T-helper 2 cell treated with Interferon-gamma antibody and Interleukin-4, amounts not matched to agents 100 ng/mL and 5 ng/mL, for 36 hours (primary cell): ENCODE results near the gene HPS1. TPM values are rescaled to one million over a fixed set of nuclear protein-coding genes. Genes with fewer than 3 reads are reported as not detected.

Experiments used
- intact Hi-C: fragments of 100-400 bp; cut with micrococcal nuclease; formaldehyde crosslinking; loops from one replicate; pipeline ENCODE4 v1.15.1; 2023
- total RNA-seq: library from RNA; stranded (reverse); gene quantifications from 2 replicates; pipeline ENCODE4 v1.2.3, GENCODE V29; 2022

Gene HPS1
- total RNA-seq, 1 donor from 2014 or later, result 81.6 TPM

DNA sequence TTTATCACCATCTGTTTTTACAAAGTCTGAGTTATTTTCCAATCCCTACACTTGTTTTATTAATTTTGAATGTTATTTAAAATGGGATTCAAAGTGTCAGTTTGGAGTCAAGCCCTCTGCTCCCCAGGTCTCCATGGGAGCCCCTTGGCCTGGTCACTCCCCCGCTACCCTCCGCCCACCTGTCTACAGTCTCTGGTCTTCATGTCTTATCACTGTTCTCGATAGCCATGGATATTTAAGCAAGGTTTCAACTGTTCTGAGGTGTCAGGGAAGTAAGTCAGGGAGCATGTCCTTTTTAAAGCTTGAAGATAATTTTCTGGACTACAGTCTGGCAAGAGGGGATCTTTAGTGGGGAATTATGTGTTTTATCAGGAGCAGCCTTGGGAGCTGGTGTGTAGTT is 19.1 kb upstream of the HPS1 start:
- intact Hi-C loops, result no loop called here

DNA sequence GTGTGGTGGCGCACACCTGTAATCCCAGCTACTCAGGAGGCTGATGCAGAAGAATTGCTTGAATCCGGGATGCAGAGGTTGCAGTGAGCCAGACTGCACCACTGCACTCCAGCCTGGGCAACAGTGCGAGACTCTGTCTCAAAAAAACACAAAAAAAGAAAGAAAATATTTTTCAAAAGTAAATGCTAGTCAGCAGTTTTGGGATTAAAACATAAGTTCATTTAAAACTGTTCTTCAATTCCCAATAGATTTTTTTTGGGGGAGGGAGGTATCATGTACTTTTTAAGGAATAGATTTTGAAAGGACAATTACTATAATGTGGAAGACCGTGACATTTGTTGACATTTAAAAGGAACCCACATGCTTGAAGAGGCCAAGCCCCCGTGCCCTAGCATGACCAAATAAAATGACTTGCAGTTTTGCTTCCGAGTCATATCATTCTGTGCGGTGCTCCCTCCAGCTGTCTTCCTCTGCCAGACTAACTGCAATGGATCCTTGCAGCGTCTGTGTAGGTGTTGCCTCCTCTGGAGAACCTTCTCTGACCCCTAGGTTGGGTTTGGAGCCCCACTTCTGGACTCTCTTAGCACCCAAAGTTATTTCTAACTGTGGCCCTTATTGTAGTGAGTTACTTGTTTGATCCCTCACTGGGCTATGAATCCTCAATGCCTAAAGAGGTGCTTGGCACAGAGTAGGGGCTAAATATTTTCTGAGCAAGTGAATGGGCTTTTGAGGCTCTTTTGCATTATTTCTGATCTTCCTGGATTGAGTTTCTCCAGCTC is 17.4 kb upstream of the HPS1 start:
- intact Hi-C loops, result no loop called here

DNA sequence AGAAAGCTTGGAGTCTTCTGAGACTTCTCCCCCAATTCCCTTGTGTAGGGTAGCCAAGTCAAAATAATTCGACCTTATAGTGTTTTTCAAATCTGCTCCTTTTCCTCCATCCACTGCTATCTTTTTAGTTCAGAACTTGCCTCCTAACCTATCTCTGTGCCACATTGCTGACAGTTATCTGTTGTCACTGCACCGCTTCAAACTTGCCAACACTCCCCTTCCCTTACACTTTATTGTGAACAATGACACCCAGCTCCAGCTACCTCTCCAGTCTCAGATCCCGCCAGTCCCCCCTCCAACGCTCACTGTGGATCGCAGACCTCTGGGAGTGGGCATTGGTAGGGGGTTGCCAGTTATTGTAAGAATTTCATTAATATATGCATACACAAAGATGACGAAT is 16.3 kb upstream of the HPS1 start:
- intact Hi-C loops, result no loop called here

DNA sequence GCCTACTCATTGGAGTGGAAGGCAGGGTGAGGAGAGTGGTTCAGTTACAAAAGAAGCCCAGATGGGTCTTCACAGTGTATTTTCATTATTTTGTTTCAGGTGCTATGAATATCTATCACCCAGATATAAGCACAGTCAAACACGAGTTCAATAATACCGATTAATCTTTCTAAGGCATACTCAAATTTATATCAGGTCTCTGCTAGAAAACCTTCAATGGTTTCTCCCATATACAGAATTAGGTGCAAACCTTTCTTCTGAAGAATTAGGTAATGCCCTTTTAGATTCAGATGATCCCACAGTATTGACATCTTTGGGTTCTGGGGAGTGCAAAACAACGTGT is 14.7 kb upstream of the HPS1 start:
- intact Hi-C loops, result no loop called here

DNA sequence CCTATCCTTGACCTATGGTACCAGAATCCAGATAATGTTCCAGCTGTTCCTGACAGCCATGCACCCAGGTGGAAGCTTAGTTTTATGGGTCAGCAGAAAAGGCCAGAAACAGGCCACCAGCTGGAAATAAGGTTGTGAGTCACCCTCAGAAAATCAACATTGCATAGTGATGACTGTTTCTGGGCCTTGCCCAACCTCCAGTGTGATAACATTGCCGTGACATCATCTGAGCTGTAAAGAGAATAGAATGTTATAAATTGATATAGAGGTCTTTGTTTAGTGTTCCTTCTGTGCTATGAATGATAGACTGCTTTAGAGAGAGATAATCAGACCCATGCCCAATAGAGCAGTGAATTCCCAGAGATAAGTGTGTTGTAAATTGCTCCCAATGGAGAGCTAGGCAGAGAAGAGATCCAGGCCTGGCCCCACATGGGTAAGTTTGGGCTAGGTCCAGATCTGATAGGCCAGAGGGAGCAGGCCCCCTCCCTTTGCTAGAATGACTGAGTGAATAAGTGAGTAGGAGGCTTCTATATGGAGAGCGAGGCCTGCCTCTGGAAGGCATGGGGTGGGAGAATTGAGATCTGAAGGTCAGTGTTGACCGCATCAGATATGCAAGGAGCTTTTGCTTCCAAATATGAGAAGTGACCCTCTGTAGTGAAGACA is 14.2 kb upstream of the HPS1 start:
- intact Hi-C loops, result no loop called here

DNA sequence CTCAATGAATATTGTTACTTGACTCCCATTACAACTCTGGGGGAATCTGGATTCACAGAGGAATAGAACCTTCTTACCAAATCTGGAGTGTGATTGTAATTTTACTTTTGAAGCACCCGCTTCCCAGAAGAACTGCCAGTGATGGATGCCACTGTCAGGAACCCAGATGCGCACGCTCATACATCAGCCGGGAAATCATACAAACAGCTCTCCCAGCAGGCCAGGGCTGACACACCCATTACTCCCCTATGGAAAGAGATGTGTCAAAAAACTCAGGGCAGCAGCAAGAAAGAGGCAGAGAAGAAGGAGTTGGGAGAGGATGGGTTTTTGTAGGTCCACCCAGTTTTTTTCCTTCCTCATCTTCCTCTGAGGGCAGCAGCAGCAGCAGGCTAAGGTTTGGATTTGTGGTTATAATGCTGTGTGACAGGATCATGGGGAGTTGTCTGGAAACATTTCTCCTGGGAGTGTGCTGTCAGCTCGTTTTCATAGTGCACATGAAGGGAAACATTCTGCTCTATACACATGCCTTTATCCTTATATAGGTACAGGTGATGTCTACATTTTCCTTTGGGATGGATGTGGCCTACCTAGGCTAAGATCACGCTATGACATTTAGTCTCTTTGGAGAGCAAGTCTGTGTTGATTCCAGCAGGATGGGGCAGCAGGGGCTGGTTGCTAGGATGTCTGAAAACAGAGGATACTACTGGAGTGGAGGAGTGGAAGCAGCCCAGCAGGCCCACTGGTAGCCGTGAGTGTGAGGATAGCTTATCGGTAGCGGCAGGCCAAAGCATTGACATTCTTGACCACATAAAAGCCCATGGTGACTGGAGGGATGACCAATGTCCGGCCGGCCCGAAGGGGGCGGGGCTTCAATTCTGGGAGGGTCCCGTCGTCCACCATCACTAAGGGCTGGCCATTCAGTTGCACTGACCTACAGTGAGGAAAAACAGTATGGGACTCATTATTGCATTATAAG is 12.4 kb upstream of the HPS1 start:
- intact Hi-C loops, result no loop called here

DNA sequence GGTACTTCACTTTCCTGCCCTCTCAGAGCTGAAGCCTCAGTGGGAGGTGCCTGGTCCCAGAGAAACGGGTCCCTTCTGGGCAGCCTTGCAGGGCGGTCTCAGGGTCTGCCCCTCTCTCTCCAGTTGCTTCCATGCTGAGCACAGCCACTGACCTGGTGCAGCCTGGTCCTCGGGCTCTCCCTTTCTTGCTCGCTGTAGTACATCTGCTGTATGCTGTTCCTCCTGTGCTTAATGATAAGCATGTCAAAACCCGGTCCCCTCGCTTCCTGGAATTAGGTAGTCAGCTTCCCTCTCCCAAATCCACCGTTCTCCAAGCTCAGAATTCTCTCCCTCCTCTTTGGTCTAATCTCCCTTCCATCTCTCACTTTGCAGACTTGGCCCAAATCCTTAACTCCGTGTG is 11.0 kb upstream of the HPS1 start:
- intact Hi-C loops, result no loop called here

DNA sequence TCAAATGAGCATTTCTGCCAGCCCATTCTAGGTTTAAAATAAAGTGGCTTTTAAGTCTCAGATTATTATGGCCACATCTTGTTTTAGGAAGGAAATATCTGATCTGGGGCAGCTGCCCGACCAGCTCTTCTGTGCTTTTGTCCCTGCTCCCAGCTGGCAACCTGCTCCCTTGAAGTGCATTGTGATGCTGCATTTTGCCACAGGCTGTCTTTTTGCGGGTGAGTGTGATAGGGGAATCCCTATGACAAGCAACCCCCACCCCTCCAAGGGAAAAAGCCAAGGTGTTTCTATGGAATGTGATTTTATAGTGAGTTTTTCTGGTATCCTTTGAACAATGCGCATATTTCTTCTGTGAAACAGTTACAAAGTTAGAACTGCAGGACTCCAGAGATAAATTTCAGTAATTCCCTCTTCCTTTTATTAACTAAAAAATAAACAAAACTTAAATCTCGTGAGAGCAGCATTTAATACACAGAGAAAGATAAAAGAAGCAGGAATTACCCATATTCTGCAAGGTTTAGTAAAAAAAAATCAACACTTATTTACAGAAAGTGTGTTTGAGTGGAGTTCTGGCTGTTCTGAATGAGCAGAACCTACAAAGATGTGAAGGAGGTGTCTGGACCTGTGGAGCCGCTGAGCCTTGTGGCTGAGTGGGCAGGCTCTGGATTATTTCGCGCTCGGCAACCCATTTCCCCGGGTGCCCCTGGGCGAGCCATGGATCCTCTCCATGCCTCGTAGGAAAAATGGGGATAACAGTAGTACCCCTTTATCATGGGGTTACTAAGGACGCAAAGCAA is 10.1 kb upstream of the HPS1 start:
- intact Hi-C loops, result no loop called here

DNA sequence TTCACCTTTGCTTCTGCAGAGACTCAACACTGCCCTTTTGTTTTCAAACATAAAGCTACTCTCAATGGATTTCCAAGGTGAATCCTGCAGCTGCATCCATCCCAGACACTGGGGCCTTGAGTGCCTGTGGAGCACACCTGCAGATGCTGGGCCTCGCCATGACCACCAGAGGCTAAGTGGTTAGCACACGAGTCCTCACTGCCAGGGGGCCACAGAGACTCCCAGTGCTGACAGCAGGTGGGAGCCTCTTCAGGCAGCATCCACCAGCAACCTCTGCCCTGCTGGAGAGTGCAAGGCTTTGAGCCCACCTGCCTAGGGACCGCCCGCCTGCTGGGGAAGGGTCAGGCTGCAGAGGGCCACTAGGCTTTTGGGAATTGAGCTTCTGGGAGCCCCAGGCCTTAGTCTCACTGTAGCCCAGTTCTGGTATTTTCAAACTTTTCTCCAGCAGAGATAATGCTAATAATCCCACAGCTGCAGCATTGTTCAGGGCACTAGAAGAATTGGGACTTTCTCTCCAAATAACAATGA is 9.4 kb upstream of the HPS1 start:
- intact Hi-C loops, result no loop called here

DNA sequence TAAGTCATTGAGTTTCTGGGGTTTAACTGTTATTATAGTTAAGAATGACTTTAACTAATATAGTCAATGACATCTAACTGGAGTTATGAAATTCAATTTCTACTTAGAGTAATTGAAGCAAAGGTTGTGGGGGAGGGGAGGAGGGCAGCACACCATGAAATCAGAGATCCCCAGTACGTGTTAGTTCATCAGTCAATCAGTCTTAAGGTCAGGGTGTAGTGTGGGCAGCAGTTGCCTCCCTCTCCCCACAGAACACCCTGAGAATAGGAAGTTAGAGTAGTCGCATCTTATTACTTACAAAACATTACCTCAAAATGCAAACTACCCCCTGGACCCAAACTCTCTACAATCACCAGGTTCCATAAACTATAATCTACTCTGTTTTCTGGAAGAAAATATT is 7.0 kb upstream of the HPS1 start:
- intact Hi-C loops, result no loop called here

DNA sequence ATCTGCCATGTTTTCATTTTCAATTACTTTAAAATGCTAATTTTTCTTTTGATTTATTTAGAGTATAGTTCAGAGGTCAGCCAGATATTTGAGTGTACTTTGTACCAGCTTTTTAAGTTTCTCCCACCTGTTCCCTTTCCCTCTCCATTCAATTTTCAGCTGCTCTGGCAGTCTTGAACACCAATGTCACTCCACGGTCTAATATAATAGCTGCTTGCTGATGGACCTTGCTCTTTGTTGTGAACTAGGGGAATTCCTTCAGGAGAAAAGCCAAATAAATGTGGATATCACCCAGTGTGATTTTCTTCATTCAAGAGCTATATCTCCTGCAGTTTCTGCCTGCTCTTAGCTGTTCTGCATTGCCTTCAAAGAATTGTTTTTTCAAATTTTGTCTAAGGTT is 3.9 kb upstream of the HPS1 start:
- intact Hi-C loops, result no loop called here

DNA sequence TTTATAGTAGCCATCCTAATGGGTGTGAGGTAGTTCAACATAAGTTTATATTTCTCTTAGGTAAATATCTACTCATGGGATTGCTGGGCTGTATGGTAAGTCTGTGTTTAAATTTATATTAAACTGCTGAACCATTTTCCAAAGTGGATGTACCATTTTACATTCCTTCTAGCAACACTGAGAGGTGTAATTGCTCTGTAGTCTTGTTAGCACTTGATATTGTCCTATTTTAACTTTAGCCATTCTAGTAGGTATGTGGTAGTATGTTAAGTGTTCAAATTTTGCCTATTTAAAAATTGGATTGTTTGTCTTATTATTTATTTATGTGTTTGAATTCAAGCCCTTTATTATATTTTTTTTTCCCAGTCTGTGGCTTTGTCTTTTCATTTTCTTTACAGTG is 2.6 kb upstream of the HPS1 start:
- intact Hi-C loops, result loop anchor here (5.0 kb wide), 2 partner anchors 983 to 1283 kb away; partner anchors contain the start of genes COX15, CUTC and GOT1

DNA sequence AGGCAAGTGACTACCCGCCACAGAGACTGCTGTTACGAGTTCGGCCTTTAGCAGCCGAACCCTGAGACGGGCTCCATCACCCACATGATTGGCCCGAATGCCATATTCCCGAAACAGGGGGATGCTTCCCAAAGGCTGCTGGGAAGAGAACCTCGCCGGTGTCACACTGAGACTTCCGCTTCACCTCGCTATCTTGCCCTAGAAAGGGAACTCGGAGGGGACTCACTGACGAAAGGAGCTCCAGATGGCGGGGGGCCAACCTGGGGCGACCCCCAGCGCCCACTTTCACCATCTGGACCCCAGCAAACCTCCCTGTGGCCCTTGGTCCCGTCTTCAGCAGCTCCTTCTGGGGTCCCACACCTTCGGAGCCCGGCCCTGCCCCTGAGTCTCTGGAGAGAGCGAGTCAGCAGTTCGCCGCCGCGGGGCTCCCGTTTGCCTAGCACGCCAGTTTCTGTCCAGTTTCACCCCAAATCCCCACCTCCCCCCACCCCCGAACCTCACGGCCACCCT is 529 bp downstream of the HPS1 start:
- intact Hi-C loops, result loop anchor here (2.0 to 5.0 kb wide), 3 partner anchors 311 to 1286 kb away; partner anchors contain the start of genes COX15, CUTC, GOT1 and R3HCC1L

DNA sequence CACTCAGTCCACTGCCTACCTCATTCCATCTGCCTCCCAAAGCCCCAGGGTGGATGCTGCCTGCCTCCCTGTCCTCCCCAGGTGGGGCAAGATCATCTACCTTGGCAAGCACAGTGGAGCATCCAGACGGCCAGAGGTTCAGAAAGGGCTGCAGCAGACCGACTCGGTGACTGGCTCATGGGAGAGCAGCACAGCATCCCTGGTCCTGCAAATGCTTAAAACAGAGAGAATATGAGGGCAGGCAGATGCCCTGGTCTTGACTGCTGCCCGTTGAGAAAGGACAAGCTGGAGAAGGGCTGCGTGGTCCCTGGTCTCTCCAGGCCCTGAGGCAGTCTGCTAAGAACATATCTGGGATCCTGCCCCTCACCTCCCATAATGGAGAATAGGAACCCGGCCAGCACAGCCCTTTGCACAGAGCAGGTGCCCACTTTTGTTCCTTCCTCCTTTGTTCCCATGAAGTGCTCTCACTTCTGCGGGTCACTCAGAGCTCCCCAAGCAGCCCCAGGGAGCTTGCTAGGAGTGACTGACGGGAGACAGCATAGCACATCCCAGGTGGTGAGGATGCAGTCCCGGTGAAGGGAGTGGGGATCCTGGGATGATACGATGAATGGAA is 1.4 kb downstream of the HPS1 start:
- intact Hi-C loops, result loop anchor here (5.0 kb wide), 2 partner anchors 987 to 1287 kb away; partner anchors contain the start of genes COX15, CUTC and GOT1

DNA sequence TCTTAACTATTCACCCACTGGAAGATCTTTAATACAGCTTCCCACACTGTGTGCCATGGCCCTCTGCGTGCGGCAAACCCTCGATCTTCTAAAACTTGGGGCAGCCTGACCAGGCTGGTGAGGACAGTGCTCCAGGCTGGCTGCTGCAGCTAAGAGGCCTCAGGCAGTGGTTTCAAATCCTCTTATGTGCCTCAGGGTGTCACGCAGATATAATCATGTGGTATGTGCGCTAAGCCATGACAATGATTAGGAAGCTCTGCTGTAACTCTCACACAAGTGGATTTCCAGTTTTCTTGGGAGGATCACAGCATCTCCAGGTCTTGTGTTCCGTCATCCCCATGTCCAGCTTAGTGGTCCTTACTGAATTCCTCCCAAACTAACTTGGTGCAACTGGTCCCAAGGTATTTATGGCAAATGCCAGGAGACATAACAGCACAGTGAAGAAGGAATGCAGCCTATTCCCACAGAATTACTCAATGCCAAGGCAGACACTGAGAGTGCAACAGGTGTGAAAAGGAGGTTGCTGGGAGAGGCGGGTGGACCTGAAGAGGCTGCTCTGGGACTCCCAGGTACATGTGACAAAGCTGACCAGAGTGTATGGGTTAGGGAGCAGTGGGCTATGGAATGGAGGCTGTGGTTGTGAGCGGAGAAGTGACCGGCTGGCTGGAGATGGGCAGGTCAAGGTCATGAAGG is 2.3 kb downstream of the HPS1 start:
- intact Hi-C loops, result loop anchor here (5.0 kb wide), 2 partner anchors 988 to 1288 kb away; partner anchors contain the start of genes COX15, CUTC and GOT1

DNA sequence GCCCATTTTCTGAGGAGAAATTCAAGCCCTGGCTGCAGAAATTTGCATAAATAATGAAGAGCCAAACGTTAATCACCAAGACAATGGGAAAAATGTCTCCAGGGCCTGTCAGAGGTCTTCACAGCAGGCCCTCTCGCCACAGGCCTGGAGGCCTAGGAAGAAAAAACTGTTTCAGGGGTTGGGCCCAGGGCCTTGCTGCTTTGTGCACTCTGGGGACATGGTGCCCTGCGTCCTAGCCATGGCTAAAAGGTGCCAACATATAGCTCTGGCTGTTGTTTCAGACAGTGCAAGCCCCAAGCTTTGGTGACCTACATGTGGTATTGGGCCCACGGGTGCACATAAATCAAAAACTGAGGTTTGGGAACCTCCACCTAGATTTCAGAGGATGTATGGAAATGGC is 8.0 kb downstream of the HPS1 start:
- intact Hi-C loops, result no loop called here

DNA sequence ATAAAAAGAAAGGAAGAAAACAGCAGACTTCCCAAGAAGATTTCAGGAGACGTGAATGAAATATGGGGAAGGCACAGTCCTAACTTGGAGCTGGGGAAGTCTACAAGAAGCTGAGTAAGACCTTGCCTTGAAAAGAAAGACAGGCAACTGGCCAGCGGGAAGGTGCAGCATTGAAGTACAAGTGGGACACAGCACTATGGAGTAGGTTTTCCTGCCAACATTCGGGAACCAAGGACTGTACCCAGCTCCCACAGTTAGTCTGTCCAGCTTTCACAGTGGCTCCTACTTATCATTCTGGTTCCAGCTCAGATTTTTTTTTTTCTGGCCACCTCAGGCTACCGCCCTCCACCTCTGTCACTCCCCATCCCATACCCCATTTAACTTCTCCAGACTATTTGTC is 10.0 kb downstream of the HPS1 start:
- intact Hi-C loops, result no loop called here

DNA sequence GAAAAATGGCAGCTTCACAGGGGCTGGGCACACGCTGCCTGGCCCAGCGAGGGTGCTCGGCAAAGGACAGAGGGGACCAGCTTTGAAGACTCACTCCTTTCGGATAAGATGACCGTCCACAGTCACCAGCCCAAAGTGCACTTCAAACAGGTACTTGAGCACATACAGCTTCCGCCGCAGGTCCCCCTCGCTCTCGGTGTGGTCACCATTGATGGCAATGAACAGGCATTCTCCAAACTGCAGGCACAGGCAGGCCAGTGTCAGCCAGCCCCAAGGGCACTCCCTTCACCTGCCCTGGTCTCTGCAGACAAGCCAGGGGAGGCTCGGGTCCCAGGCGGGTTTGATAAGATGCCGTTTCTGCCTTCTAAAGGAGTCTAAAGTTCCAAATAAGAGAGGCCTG is 11.6 kb downstream of the HPS1 start:
- intact Hi-C loops, result no loop called here
